Umbilical cord (tissue), 2 donors: ENCODE results near the gene SMAD2. TPM values are rescaled to one million over a fixed set of nuclear protein-coding genes. Genes with fewer than 3 reads are reported as not detected.

ENCODE experiments used
- DNase-seq: peaks from one replicate; pipeline ENCODE4 v3.0.0-alpha.2; 2015; ENCODE audit warnings: low spot score
- total RNA-seq: library from RNA; depleted of rRNA; stranded (reverse); fragments of >200 nt; gene quantifications from one replicate; pipeline ENCODE4 v1.2.3, GENCODE V29; 2014; ENCODE audit warnings: low replicate concordance; ENCODE audit not compliant: insufficient read depth

Gene SMAD2
- total RNA-seq, 1 donor from 2014 or later = 46.5 TPM

DNA sequence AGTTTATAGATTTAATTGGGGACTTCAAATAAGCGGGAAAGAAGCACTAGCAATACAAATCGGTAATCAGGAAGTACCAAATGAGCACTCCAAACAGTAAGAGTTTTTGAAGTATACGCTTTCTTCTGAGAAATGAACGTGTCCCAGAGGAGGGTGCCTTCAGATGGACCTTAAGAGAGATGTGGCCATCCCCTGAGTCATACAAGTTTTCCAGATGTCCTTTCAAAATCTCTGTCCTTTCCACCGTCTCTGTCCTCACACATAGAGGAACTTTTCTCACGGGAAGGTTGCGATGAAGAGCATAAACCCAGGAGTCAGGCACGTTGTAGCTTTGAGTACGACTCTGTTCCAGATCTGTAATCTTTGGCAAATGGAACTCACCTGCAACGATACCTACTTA lies 1.7 kb upstream of the SMAD2 start:
- DNase-seq = no peak

DNA sequence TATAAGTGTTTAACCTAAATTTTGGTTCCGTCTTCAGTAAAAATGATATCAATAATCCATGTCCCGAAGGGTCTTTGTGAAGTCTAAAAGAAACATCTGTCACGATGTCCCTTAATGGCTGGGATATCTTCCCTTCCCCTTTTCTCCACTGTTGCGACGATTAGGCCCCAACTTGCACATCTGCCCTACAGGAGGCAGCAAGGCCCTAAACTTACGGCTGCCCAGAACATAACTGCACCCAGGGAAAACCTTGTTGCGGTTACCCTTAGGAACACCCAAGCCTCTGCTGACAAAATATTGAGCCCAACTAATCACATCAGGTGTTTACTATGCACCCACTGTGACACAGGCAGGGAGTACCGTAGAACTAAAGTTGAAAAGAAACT lies 1.3 kb upstream of the SMAD2 start:
- peak; percentile 43 for DNase-seq

DNA sequence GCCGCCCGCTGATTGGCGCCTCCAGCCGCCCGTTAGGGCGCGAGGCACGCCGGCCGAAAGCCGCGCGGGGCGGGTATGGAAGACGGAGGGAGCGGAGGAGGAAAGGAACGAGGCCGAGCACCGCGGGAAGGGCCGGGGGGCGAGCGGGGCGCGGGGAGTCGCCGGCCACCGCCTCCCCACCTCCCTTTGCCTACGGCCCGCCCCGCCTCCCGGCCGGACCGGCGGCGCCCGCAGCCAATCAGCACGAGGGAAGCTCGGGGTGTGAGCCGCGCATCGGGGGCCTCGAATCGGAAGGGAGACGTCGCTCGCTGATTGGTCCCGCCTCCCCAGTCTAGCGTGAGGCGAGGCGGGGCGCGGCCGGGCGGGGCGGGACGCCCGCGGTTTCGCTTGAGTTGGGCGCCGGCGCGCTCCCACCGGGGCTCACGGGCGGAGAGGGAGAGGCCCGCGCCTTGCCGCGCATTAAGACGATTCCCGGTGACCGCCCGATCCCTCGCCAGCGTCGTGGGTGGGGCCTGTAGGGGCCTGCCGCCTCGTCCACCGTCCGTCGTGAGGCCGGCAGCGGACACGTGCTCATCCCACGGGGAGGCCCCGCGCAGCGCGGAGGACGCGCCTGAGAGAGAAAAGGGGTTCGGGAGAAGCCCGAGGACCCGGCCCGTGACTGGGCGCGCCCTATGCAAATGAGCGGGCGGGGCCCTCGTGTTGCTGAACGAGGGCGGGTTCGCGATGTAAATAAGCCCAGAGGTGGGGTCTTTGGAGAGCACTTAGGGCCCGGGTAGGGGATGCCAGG lies 665 bp upstream of the SMAD2 start:
- peak; percentile 99 for DNase-seq

DNA sequence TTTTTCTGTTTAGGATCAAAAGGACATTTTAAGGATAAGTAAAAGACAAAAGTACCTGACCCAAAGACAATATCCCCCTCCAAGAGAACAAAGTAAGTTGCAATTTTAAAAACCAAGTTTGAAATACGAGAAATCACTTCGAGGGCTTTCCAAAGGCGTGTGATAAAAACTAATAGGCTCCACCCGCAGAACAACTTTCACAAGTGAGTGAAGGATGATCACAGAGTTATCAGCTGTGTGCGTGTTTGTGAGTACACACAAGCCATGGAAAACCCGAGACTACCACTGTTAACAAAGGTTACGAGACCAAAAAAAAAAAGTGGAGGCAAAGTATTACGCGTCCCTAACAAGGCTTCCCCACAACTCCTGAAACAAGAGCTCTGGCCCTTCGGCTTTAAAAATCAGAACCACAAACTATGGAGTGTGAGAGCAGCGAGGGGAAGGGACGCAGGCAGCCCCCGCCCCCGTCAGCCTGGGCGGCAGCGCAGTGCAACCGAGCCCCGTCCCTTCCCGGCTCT lies 719 bp downstream of the SMAD2 start:
- peak; percentile 54 for DNase-seq

DNA sequence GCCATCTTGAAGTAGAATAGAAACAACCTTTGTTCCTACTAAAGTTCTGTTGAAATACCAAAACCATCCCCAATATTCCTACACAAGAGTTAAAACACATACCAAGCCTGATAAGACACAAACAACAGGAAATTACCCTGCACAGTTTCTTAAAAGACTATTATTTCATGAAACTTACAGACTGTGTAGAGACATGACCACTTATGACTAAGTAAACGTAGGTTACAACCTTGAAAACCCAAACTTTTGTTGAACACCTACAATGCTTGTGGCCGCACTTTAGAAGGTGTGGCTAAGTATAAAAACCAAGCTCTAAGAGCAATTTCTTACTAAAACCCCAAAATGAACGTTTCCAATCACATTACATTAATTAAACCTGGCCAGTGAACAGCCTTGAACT lies 2.0 kb downstream of the SMAD2 start:
- DNase-seq = no peak

DNA sequence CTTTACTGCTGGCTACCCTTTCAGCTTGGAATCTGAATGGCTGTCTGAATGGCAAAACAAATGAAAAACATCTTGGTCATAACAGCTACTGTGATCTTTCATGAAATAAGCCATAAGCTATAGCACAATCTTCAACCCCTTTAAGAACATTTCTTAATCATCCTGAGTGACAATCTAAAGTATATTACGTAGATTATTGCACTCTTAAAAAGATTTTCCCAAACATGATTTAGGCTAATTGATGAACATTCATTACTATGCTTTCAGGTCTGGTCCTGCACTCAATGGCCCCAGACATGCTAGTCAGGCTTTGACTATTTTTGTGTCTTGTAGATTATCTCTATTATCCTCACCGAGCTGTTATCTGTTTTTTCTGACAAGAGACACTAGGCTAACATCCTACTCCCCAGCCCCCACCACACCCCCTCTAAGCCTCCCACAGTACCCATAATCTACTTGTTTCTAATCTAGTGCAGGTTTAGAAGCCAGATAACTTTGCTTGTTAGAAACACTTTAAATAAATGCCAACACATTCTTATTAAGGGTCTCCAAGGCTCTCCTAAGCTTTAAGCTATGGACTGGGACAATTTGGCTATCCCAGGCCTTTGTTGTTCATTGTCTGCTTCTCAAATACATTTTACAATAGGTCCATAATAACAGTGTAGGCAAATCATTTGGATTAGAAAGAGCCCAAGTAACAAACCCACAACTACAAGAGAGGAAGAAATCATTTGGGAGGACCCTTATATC lies 4.2 kb downstream of the SMAD2 start:
- no peak for DNase-seq

DNA sequence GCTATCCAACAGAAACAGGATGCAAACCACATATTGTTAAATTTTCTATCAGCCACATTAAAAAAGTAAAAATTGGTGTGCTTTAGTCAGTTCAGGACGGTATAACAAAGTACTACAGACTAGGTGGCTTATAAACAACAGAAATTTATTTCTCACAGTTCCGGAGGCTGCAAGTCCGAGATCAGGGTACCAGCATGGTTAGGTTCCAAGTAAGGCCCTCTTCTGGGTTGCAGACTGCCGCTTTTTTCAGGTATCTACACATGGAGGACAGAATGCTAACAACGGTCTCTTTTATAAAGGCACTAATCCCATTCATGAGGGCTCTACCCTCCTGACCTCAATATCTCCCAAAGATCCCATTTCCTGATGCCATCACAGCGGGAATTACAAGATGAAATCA lies 10.5 kb downstream of the SMAD2 start:
- DNase-seq = no peak

DNA sequence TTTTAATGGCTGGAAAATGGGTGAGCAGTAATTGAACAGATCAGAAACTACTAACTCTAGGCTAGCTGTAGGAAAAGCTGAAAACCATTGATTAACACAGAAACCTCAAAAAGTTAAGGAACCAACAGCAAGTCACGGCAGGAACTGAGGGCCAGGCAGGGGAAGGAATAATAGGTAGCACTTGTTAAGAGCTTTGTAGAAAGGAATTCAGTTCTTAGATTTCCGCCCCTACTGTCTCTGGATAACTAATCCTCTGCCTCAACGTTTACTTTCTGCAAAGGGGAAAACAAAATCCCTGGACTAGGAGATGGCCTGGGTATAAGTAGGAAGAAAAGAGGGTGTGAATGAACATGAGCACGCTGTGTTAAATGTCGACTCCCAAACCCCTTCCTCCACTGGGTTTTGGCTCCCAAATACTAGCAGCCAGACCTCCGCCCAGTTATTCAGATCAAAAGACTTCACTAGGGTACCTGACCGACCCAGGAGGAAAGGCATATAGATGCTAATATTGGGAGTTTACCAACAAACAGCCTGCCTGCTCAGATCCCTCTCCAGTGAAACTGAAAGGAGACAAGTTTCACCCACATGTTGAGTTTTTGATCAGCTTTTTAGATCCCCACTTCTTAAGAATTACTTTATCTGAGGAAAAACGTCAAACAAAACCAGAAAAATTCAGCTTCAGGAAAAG lies 12.4 kb downstream of the SMAD2 start:
- no peak for DNase-seq

DNA sequence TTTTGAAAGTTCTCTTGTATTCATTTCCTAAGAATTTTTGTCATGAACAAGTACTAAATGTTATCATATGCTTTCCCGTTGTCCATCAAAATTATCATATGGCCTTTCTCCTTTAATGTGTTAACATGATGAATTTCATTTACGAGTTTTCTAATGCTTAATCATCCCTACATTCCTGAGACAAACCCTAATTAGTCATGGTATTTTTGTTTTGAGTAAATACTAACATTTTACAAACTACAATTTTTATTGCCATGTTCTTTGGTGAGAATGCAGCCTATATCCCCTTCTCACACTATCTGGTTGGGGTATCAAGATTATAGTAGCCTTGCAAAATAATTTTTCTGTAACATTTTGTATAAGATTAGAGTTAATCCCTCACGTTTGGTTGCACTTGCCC lies 14.5 kb downstream of the SMAD2 start:
- no peak for DNase-seq

DNA sequence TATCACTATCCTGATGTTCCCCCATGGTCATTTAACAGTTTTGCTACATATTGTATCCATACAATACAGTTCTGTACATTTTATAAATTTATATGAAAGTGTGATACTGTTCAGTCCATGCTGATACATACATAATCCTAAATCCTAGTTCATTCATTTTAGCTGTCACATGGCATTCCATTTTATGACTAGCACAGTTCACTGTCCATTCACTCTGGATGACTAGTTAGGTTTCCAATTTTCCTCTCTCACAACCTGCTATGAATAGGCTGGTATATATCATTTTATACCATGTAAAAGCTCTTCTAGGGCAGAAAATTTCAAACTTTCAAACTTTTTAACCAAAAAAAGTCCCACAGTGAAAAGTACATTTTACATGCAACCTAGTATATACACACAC lies 15.2 kb downstream of the SMAD2 start:
- DNase-seq = no peak

DNA sequence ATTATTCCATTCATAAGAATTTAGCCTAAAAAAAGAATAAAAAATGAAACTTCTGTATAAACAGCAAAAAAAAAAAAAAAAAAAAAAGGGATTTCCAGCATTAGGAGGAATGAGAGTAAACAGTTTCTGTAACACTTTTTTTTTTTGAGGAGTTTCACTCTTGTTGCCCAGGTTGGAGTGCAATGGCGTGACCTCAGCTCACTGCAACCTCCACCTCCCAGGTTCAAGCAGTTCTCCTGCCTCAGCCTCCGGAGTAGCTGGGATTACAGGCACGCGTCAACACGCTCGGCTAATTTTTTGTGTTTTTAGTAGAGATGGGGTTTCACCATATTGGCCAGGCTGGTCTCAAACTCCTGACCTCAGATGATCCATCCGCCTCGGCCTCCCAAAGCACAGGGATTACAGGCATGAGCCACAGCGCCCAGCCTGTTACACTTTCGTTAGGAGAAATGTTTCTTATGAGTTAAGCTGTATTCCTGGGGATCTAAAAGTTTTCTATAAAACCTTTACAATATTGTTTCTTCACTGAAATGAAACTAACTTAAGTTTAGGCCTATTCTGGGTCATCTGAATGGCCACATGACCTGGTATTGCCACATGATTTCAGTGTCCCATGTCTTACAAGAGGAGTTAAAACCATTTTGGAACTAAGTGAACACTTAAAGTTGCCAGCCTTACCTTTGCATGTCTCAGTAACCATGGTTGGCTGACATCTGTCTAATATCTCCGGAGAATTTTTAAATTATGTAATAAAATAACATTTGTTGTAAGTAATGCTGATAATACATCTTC lies 17.5 kb downstream of the SMAD2 start:
- no peak for DNase-seq

DNA sequence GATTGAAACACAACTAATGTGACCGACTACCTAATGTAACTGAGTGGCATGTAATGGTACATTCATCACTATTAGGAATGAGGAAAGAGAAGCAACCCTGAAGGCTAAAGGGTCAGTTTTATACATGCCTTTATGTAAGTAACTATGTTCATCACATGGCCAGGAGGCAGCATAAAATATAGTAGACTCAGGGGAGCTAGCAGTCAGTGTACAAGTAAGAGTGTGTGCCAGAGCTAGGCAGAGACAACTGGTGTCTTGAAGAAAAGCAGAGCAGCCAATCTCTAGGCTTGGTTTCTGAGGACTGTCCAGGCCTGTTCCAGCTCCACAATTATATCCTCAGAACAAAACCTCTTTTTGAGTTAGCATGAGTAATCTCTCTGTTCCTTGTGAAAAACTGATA lies 18.1 kb downstream of the SMAD2 start:
- peak; percentile 68 for DNase-seq

DNA sequence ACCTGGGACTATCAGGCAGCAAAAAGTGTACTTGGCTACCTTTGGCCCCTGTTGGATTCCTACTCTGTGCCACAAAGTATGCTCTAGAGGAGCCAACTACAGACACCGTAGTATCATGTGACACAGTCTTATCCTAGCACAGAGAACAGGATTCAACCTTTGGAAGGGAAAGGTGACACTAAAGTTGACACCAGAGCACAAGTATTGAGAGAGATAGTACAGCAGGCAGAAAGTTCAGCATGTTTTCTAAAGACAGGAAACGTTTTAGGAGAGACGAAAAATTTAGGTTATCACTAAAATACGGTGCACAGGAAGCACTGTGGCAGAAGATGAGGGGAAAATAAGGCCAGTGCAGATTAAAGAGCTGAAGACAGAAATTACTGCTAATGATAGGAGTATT lies 18.6 kb downstream of the SMAD2 start:
- DNase-seq = no peak

DNA sequence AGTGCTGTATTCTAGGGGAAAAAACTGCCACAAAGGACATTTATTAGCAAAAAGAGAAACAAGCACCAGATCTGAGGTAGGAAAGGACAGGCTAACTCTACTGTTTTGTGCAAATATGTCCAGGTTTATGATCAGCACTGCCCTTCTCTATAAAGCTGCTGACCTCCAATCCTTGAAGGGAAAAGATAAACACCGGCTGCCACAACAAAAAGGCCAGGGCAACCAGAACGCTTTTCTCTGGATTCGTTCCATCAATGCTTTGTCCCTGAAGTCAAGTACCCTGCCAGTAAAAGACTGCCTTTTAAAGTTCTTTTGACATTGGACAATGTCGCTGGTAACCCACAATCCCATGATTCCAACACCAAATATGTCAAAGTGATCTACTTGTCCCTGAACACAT lies 21.0 kb downstream of the SMAD2 start:
- DNase-seq = no peak

DNA sequence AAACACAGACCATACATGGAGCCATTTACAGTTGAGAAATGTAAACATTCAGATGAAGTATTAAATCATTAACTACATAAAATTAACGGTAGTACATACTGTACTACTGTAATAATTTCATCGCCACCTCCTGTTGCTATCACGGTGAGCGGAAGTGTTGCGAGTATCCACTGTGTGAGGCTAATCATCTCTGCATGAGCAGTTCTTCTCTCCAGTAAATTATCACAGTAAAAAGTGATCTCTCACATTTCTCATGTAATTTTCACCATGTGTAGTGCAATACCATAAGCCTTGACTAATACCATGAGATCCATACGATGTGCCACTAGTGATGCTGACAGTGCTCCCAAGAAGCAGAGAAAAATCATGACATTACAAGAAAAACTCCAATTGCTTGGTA lies 21.9 kb downstream of the SMAD2 start:
- DNase-seq = no peak

DNA sequence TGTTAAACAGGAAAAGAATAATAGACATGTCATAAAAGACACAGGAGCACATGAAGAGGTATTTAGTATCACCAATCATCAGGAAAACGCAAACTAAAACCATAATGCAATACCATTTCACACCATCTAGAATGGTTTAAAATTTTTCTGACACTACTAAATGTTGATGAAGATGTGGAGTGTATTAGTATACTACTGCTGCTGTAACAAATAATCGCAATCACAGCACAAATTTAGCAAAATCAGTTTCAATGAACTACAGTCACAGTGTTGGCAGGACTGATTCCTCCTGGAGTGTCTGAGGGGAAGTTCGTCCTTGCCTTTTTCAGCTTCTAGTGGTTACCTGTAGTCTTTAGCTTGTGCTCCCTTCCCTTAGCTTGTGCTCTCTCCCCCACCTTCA lies 24.1 kb downstream of the SMAD2 start:
- DNase-seq = no peak

DNA sequence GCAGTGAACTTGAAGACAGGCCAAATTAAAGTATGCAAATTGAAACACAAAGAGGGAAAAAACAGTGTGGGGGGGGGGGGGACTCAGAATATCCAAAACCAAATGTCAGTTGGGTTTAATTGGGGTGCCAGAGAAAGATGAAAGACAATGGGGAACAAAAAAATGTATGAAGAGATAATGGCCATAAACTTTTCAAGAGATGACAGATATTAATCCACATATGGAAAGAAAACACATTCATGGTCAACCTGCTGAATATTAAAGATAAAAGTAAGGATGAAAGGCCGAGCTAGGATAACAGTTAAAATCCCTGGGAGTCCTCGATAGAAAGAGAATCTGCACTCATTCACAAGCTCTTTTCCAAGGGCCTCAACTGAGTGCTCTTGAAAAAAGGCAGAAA lies 26.6 kb downstream of the SMAD2 start:
- DNase-seq = no peak

DNA sequence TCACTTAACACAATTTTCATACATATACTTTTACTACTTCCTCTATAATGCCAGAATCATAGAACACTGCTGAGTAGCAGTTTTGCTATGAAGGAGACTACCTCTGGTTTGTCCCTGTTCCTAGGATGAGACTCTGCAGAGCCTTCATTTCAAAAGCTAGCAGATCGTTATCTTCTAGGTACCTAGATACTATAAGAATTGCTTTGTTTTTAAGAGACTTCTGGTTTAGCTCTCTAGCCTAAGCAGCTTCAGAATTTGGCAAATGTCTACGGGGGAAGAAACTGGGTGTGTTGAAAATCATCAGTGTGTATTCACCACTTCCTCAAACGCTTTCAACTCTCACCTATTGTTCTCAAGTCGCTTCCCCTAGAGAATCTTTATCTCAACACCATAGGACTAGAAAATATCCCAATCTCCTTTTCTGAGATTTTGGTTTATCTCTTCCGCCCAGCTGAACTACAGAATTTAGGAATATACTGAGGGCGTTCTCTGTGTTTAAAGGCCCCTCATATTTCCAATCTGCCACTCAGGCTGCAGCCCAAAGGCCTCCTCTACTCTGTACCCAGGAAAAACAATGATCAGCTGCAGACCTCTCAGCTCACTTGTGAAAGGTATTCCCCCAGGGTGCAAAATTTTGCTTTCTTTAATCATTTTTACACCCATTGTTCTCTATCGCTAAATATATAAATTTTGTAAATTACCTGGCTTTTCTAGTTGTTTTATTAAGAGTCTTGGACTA lies 28.7 kb downstream of the SMAD2 start:
- no peak for DNase-seq

DNA sequence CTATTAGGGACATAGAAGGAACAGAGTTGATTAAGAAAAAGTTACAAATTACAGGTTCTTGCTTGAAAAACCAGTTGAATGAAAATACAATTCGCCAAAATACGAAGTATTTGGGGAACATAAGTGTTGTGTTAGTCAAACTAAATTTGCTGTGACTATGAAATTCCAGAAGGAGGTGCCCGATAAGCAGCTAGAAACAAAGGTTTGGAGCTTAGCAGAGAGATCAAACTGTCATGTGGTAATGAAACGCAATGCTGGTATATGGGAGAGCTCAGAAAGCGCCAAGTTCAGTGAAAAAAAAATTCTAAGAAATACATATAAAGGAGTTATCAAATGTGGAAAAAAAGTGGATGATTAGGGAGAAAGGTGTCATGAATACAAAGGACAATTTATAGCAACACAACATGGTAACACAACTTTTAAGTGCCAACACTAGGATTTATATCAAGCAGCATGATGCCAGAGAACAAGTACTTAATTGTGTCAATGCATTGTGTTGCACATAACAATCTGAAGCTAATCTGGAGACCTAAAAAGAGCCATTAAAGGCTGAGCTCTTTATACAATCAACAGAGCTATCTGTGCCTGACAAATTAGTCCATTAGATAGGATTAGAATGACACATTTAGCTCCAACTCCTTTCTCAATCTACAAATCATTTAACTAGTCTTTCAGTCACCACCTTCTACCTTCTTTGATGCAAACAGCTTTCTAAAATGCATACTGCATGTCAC lies 31.2 kb downstream of the SMAD2 start:
- DNase-seq = no peak

DNA sequence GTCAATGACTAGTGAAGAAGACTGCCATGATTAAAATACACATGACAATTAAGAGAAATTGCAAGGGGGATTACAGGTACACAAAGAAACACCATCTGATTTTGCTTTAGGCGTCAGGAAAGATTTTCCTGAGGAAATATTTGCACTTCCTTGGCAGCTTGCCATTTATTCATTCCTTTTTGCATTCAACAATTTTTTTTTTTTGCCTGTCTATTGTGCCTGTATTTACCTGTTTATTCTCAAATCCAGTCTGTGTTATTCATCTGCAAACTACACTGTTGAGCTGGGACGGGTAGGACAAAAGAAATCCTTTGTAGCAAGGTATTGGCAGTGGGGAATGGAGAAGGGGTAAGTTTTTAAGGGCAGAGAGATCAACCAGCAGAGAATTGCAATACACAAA lies 31.8 kb downstream of the SMAD2 start:
- no peak for DNase-seq
